GM21528 (cell line): ENCODE results near the gene RBMY1J.
"Not testable (repeated sequence)": the region's sequence is repeated elsewhere in the genome, so short reads cannot be mapped to it uniquely, and the experiment has no call there.

Source experiments
- ATAC-seq: cut with Tn5 transposase; IDR thresholded peaks from one replicate; pipeline ENCODE4 v1.9.1; 2021; ENCODE audit warnings: mild to moderate bottlenecking, moderate library complexity; ENCODE audit not compliant: unreplicated experiment, low FRiP score

RBMY1J gene

GRCh38 chrY:22403110-22403509, at the start of gene RBMY1J:
Gene RBMY1J, plus strand, starts transcription at chrY:22403410. Its CDS starts 2,038 bp downstream, at chrY:22405448.
- ATAC-seq, result not testable (repeated sequence)

- ATAC-seq, result no peak
These were observed 35.8 kb upstream of the RBMY1J start for GRCh38 chrY:22367416-22367815.

GRCh38 chrY:22370623-22371022, 32.6 kb upstream of the RBMY1J start:
- ATAC-seq, result no peak

- ATAC-seq, result no peak
These were observed 29.7 kb upstream of the RBMY1J start for GRCh38 chrY:22373494-22373893.

- not testable (repeated sequence) for ATAC-seq
These were observed 41.6 kb downstream of the RBMY1J start for GRCh38 chrY:22444718-22445396.

GRCh38 chrY:22455522-22455921, 52.3 kb downstream of the RBMY1J start:
- ATAC-seq, result not testable (repeated sequence)

GRCh38 chrY:22461962-22462361, 58.8 kb downstream of the RBMY1J start:
- ATAC-seq, result not testable (repeated sequence)
